NCI-H2196 (cell line): Measurements from ENCODE around the gene PIK3R3.
"Not testable (repeated sequence)": the region's sequence is repeated elsewhere in the genome, so short reads cannot be mapped to it uniquely, and the experiment has no call there.

ENCODE experiments used
- DNase-seq: peaks from one replicate; lab custom pipeline; 2025; ENCODE audit not compliant: unreplicated experiment; lab: John Stamatoyannopoulos, UW

Gene PIK3R3

DNA sequence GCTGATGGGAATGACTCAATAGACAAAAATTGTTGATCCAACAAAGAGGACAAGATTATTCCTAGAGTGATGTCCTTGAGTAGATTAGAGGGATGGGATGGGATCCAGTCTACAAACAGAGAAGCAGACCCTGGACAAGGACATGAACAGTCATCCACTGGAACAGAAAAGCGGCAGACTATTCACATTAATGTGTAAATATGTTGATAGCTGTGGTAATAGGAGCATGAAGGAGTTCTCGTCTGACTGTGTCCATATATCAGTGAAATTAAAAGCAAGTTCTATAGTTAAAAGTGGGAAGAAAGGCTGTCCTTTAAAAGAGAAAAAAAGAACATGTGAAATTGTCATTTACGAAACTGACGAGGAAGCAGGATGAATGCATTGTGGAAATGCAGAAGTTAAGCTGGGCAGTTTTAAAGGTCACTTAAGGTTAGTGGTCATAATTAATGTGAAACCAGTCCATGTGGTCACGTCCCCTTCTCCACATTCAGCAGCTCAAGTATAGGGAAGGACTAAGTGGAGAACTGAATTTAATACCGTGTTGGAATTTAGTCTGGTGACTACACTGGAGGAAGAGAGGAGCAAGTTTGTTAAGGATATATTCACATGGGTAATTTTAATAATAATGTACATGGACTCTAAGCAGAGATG, 62.1 kb downstream of the PIK3R3 start:
- no peak for DNase-seq

- no peak for DNase-seq
Measured at GRCh38 chr1:46068525-46068924, 63.9 kb downstream of the PIK3R3 start.

DNA sequence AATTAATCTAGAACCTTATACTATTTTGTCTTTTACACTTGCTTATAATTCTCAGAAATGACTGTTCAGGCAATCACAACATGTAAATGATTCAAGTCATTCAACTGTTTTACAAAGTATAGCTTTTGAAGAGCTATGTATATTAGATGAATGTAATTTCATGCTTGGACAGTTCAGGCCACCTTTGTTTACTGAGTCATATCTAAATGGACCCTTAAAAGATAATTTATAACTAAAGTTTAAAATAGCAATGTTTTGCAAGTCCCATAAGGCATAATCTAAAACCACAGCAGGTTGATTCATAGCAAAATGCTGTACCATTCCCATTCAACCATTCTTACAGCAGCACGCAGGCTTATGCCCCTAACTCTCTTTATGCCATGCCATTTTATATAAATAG, 64.8 kb downstream of the PIK3R3 start:
- no peak for DNase-seq

DNA sequence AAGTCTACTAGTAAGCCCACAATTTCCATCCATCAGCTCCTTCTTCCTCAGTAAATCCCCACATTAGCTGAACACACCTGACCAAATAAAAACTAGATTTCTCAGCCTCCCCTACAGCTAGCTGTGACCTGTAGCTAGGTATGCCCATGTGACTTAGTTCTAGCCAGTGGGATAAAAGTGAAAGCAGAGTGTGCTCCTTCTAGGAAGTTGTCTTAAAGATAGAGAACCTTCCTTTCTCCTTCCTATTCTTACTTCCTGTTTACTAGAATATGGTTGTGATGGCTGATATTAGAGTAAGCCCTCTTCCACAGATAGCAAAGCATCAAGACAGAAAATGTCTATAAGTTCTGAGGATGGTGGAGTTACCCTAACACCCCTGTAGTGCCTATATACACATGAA, 67.0 kb downstream of the PIK3R3 start:
- no peak for DNase-seq

DNA sequence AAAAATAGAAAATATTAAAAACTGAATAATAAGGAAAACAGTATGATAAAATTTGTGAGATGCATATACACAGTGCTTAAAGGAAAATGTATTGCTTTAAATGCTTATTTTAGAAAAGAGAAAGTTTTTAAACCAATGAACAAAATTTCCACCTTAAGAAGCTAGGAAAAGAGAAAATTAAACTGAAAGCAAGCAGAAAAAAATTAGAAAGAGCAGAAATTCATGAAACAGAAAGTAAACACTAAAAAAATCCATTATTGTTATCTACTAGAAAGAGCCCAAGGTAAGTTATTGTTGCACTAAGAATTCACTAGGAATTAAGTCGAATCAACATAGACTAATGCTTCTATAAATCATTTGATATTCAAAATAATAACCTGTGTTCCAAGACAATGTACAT, 67.7 kb downstream of the PIK3R3 start:
- no peak for DNase-seq

DNA sequence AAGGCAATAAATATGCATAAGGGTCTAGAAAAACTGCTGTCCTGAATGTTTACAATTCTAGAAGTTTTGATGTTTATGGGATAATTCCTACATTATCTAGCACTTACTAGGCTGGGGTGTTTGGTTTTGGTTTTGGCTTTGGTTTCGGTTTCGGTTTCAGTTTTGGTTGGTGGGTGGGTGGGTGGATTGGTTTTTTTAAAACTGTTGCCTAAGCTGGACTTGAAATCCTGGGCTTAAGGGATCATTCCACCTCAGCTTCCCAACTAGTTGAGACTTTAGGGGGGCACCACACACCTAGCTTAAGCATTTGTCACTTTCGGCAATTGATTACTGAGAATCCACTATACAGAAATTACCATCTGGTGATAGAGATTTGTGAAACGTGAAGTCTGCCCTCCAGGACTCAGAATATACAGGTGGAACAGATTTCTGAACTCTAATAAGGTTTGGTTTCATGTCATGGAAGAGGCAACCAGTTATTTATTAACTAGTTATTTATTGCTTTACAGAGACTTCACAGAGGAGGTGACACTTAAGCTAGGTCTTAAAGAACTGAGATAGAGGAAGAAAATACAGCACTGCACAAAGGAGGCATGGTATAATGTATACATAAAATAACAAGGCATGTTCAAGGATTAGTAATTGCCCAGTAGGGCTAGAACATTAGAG, 69.6 kb downstream of the PIK3R3 start:
- DNase-seq = peak; percentile 31

GRCh38 chr1:46061146-46061545, 71.3 kb downstream of the PIK3R3 start:
- no peak for DNase-seq

GRCh38 chr1:46058936-46059335, 73.5 kb downstream of the PIK3R3 start:
- no peak for DNase-seq

- DNase-seq = no peak
Measured at GRCh38 chr1:46057781-46058180, 74.6 kb downstream of the PIK3R3 start.

DNA sequence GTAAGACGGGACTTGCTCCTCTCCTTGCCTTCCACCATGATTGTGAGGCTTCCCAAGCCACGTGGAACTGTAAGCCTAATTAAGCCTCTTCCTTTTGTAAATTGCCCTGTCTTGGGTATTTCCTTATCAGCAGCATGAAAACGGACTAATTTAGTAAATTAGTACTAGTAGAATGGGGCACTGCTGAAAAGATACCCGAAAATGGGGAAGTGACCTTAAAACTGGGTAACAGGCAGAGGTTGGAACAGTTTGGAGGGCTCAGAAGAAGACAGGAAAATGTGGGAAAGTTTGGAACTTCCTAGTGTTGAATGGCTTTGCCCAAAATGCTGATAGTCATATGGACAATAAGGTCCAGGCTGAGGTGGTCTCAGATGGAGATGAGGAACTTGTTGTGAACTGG, 75.2 kb downstream of the PIK3R3 start:
- DNase-seq = not testable (repeated sequence)

DNA sequence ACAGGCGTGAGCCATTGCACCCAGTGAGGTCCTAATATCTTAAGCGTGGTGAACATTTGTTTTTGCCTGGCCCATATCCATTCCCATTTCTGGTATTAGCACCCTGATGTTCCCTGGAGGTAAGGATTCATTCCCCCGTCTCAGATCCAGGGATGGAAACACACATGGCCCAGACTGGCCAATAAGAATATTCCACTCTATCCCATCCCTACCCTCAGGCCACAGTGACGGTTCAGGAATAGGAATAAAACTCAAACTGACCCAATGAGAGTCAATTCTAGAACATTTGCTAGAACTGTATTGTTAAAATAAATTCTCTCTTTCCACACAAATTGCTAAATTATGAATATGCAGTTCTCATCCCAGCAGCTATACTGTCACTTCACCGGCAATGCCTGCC, 76.1 kb downstream of the PIK3R3 start:
- DNase-seq = no peak

DNA sequence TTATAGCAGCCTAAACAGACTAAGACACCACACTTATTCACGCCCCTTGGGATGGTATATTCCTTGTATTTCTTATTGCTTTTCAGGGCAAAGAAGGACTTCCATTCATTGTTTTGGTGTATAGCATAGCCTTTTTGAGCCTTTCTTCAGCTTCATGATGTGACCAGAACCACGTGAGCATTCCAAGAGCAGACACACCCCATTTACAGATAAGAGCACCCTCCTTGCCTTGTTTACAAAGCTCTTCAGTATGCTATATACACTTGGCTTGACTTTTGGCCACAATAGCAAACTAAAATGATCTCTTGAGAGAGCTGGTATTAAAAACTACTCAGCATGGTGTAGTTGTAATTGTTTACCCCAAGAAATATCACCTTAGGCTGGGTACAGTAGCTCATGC, 78.7 kb downstream of the PIK3R3 start:
- DNase-seq = no peak

- DNase-seq = no peak
Measured at GRCh38 chr1:46044116-46044515, 88.3 kb downstream of the PIK3R3 start.

DNA sequence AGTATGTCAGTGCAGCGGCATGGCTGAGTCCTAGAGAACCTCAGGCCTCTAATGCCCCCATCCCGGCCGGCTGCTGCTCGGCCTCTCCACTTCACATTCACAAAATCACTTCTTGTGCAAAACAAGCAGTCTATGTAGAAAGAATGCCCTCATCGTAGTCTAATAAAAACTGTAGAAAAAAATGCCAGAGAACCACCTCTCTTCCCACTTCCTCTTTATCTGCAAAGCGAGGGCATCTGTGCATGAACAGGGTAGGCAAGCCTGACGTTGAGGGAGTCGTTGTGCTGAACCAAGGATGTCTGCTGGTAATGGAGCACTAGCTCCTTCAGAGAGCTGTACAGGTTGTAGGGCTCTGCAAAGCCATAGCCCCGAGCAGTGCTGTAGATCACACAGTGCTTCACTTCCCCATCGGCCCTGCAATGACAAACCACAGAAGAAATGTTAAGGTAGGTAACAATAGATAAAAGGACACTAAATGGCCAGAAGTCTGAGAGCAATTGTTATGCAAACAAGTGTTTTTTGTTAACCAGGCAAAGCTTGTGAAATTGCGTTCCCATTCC, 88.9 kb downstream of the PIK3R3 start:
- no peak for DNase-seq

DNA sequence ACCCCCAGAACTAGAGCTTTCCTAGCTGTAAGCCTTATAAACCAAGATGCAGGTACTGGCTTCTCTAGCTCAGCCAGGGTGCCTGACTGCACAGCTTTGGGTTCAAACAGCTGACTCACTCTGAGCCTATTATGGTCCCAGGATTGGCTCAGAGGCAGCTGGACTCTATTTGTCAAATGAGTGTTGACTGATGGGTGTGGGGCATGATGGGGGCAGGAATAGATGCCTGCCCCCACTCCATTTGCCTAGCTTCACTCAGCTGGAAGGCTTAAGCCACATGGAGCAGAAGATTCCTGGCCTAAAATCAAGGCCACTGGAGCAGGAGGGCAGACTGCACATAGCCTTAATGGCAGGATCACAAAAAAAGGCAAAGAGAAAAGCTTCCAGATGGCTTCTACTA, 90.5 kb downstream of the PIK3R3 start:
- DNase-seq = no peak

DNA sequence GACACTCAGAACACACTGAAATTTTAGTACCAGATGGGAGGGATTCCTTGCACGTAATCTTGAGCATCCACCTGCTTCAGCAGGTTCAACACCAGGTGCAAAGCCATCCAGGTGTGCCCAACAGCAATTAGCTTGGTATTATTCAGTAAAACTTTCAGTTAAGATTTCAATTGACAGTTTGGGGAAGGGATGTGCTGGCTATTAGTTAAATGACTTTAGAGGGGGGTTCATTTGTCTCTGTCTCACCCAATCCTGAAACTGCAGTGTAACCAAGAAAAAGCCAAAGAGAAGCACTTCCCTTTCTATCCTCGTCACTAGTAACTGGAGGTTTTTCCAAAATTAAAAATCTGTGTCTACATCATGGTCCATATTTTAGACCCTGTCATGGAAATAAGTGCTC, 90.9 kb downstream of the PIK3R3 start:
- no peak for DNase-seq

- peak; percentile 88 for DNase-seq
Measured at GRCh38 chr1:46039571-46040052, 92.8 kb downstream of the PIK3R3 start.

GRCh38 chr1:46036894-46037839, 95.3 kb downstream of the PIK3R3 start:
- DNase-seq = peak; percentile 89

DNA sequence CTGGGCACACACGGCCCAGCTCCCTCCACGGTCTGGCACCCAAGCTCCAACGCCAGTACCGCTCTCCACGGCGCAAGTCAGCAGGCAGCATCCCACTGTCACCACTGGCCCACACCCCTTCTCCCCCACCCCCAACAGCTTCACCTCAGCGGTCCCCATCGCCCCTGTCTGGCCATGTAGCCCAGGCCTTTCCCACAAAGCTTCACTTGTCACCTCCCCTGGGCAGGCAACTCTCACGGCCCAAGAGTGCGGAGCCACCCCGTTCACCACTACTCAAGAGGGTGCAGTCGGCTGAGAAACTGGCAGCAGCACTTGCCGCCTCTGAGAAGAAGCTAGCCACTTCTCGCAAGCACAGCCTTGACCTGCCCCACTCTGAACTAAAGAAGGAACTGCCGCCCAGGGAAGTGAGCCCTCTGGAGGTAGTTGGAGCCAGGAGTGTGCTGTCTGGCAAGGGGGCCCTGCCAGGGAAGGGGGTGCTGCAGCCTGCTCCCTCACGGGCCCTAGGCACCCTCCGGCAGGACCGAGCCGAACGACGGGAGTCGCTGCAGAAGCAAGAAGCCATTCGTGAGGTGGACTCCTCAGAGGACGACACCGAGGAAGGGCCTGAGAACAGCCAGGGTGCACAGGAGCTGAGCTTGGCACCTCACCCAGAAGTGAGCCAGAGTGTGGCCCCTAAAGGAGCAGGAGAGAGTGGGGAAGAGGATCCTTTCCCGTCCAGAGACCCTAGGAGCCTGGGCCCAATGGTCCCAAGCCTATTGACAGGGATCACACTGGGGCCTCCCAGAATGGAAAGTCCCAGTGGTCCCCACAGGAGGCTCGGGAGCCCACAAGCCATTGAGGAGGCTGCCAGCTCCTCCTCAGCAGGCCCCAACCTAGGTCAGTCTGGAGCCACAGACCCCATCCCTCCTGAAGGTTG, 97.6 kb downstream of the PIK3R3 start:
- no peak for DNase-seq

DNA sequence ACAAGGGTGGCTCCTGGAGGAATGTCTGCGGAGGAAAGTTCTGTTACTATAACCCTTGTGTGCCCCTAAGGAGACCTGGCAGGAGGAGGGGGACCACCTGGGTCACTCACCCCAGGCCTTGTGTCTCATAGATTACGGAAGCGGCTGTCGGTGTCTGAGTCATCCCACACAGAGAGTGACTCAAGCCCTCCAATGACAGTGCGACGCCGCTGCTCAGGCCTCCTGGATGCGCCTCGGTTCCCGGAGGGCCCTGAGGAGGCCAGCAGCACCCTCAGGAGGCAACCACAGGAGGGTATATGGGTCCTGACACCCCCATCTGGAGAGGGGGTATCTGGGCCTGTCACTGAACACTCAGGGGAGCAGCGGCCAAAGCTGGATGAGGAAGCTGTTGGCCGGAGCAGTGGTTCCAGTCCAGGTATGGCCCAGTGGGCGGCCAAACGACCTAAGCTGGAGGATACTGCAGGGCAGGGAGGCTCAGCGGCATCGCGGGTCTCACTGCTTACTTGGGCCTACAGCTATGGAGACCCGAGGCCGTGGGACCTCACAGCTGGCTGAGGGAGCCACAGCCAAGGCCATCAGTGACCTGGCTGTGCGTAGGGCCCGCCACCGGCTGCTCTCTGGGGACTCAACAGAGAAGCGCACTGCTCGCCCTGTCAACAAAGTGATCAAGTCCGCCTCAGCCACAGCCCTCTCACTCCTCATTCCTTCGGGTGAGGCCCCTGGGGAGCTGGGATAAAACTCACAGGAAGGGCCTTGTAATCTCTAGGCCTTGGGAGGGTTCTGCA, 101.4 kb downstream of the PIK3R3 start:
- no peak for DNase-seq
